Peyer's patch (tissue), 4 donors: ENCODE data around the gene AK8.

Experiments used
- POLR2A ChIP-seq, 2 donors: fragments of 450-650 bp; IDR thresholded peaks; one replicate each; pipeline ENCODE4 v1.5.1; 2017; ENCODE audit warnings: antibody characterized with exemption in 2 of 2, mild to moderate bottlenecking in 2 of 2, moderate library complexity in 2 of 2
- TF ChIP-seq, protein P1 (sequence below), 6 experiments: fragments of 450-650 bp in 4 of 6; fragments of 200-600 bp in 2 of 6; sonication (generic) in 1 of 6; IDR thresholded peaks; one replicate each; pipeline ENCODE4 v1.5.1; 2017 to 2019; ENCODE audit warnings: antibody characterized with exemption in 6 of 6, mild to moderate bottlenecking in 3 of 6, moderate library complexity in 1 of 6

DNA sequence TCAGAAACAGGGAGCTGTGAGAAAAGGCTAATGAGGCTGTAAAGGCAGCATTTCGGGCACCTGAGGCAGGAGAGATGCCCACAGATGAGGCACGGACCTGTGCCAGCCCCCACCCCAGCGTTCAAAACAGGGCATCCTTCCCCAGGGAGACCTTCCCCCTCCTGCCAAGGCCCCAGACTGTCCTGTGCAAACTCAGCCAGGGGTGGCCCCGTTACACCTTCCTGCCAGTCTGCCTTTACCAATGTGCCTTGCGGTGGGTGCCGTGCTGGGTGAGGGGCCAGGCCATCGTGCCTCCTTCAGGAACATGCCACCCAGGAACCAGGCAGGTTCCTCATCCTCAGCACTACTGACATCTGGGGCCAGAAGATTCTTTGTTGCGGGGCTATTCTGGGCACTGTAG, 53.9 kb downstream of the AK8 start:
- TF ChIP-seq, protein P1, sequence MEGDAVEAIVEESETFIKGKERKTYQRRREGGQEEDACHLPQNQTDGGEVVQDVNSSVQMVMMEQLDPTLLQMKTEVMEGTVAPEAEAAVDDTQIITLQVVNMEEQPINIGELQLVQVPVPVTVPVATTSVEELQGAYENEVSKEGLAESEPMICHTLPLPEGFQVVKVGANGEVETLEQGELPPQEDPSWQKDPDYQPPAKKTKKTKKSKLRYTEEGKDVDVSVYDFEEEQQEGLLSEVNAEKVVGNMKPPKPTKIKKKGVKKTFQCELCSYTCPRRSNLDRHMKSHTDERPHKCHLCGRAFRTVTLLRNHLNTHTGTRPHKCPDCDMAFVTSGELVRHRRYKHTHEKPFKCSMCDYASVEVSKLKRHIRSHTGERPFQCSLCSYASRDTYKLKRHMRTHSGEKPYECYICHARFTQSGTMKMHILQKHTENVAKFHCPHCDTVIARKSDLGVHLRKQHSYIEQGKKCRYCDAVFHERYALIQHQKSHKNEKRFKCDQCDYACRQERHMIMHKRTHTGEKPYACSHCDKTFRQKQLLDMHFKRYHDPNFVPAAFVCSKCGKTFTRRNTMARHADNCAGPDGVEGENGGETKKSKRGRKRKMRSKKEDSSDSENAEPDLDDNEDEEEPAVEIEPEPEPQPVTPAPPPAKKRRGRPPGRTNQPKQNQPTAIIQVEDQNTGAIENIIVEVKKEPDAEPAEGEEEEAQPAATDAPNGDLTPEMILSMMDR (IDR thresholded peaks at IDR 0.05) = no peak
- TF ChIP-seq POLR2A (IDR thresholded peaks at IDR 0.05) = no peak
